ENCODE measurements around the gene RNF213.

DNA sequence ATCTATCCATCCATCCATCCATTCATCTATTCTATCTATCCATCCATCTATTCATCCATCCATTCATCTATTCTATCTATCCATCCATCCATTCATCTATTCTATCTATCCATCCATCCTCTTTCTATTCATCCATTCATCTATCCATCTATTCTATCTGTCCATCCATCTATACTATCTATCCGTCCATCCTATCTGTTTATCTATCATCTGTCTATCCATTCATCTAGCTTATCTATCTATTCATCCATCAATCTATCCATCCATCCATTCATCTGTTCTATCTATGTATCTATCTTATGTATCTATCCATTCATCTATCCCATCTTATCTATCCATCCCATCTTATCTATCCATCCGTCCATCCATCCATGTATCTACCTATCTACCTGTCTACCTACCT, 8.8 kb downstream of the RNF213 start:
- TF ChIP-seq, protein P1, sequence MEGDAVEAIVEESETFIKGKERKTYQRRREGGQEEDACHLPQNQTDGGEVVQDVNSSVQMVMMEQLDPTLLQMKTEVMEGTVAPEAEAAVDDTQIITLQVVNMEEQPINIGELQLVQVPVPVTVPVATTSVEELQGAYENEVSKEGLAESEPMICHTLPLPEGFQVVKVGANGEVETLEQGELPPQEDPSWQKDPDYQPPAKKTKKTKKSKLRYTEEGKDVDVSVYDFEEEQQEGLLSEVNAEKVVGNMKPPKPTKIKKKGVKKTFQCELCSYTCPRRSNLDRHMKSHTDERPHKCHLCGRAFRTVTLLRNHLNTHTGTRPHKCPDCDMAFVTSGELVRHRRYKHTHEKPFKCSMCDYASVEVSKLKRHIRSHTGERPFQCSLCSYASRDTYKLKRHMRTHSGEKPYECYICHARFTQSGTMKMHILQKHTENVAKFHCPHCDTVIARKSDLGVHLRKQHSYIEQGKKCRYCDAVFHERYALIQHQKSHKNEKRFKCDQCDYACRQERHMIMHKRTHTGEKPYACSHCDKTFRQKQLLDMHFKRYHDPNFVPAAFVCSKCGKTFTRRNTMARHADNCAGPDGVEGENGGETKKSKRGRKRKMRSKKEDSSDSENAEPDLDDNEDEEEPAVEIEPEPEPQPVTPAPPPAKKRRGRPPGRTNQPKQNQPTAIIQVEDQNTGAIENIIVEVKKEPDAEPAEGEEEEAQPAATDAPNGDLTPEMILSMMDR (IDR thresholded peaks at IDR 0.05; ENCODE audit: low read length), result no peak
- TF ChIP-seq EZH2phosphoT487 (IDR thresholded peaks at IDR 0.05; ENCODE audit: low read length), result no peak
